Caki2 (cell line): ENCODE data around the gene COL12A1. TPM values are rescaled to one million over a fixed set of nuclear protein-coding genes. Genes with fewer than 3 reads are reported as not detected.

Experiments
- DNase-seq: peaks from one replicate; pipeline ENCODE4 v3.0.0-alpha.2; 2015; ENCODE audit warnings: low read depth
- in situ Hi-C: cut with HindIII; loops from 2 replicates; pipeline ENCODE4 v1.10.0; 2016; ENCODE audit warnings: low sequenced_read_pairs, low pct_unique_long_range_greater_than_20kb, mixed read lengths
- total RNA-seq: library from RNA; depleted of rRNA; stranded (reverse); fragments of >200 nt; shearing (Covaris generic); gene quantifications from 2 replicates; pipeline ENCODE4 v1.2.3, GENCODE V29; 2014; ENCODE audit warnings: low replicate concordance

Gene COL12A1
- total RNA-seq, 1 experiment from 2014 or later = 6.7 TPM

GRCh38 chr6:75217193-75217592 is 11.3 kb upstream of the COL12A1 start:
- in situ Hi-C loops = no loop called here
- DNase-seq = no peak

GRCh38 chr6:75215291-75215690 is 9.4 kb upstream of the COL12A1 start:
- in situ Hi-C loops = no loop called here

GRCh38 chr6:75213732-75214131 is 7.9 kb upstream of the COL12A1 start:
- DNase-seq = no peak
- in situ Hi-C loops = no loop called here

More at GRCh38 chr6:75215291-75215690, 9.4 kb upstream of the COL12A1 start:
- no peak for DNase-seq

- DNase-seq = no peak
- in situ Hi-C loops = no loop called here
Measured at GRCh38 chr6:75213112-75213511, 7.3 kb upstream of the COL12A1 start.

GRCh38 chr6:75211920-75212590 is 6.2 kb upstream of the COL12A1 start:
- no peak for DNase-seq
- in situ Hi-C loops = no loop called here

GRCh38 chr6:75210885-75211739 is 5.3 kb upstream of the COL12A1 start:
- DNase-seq = no peak
- in situ Hi-C loops = no loop called here

GRCh38 chr6:75209184-75209723 is 3.4 kb upstream of the COL12A1 start:
- in situ Hi-C loops = no loop called here
- no peak for DNase-seq

GRCh38 chr6:75208298-75209183 is 2.7 kb upstream of the COL12A1 start:
- peak; percentile 62 for DNase-seq
- in situ Hi-C loops = no loop called here

- in situ Hi-C loops = no loop called here
- no peak for DNase-seq
Measured at GRCh38 chr6:75206576-75207342, 906 bp upstream of the COL12A1 start.

- no peak for DNase-seq
- in situ Hi-C loops = no loop called here
Measured at GRCh38 chr6:75204959-75205775, 686 bp downstream of the COL12A1 start.

GRCh38 chr6:75204217-75204958 is 1.5 kb downstream of the COL12A1 start:
- in situ Hi-C loops = no loop called here
- DNase-seq = peak; percentile 61

- in situ Hi-C loops = no loop called here
Measured at GRCh38 chr6:75203721-75204120, 2.1 kb downstream of the COL12A1 start.

GRCh38 chr6:75202676-75203131 is 3.1 kb downstream of the COL12A1 start:
- DNase-seq = no peak
- in situ Hi-C loops = no loop called here

More at GRCh38 chr6:75203721-75204120, 2.1 kb downstream of the COL12A1 start:
- DNase-seq = no peak

GRCh38 chr6:75201901-75202672 is 3.8 kb downstream of the COL12A1 start:
- DNase-seq = no peak

GRCh38 chr6:75201021-75201420 is 4.8 kb downstream of the COL12A1 start:
- no peak for DNase-seq
- in situ Hi-C loops = no loop called here

More at GRCh38 chr6:75201901-75202672, 3.8 kb downstream of the COL12A1 start:
- in situ Hi-C loops = no loop called here
